Activated effector memory CD4-positive, alpha-beta T cell treated with anti-CD3 and anti-CD28 coated beads, Interleukin-2, amount 50 U/mL, for 16 hours (primary cell): ENCODE data around the gene FBXW2.
A peak's percentile ranks its signal among the peaks of the same experiment; 100 is the strongest.

Experiments used
- DNase-seq: peaks from one replicate; pipeline ENCODE4 v3.0.0-alpha.2; 2020

Gene FBXW2

GRCh38 chr9:120740132-120740531, 53.1 kb downstream of the FBXW2 start:
- no peak for DNase-seq

GRCh38 chr9:120737416-120738165, 55.6 kb downstream of the FBXW2 start:
- DNase-seq, result no peak

GRCh38 chr9:120736881-120737280, 56.3 kb downstream of the FBXW2 start:
- no peak for DNase-seq

- DNase-seq, result no peak
These were observed 57.6 kb downstream of the FBXW2 start for GRCh38 chr9:120735415-120736126.

- no peak for DNase-seq
These were observed 58.4 kb downstream of the FBXW2 start for GRCh38 chr9:120734607-120735410.

GRCh38 chr9:120733190-120733589, 60.0 kb downstream of the FBXW2 start:
- no peak for DNase-seq

- DNase-seq, result no peak
These were observed 62.3 kb downstream of the FBXW2 start for GRCh38 chr9:120730654-120731514.

- DNase-seq, result no peak
These were observed 63.4 kb downstream of the FBXW2 start for GRCh38 chr9:120729791-120730241.

GRCh38 chr9:120726484-120726883, 66.7 kb downstream of the FBXW2 start:
- DNase-seq, result no peak

- DNase-seq, result no peak
These were observed 67.3 kb downstream of the FBXW2 start for GRCh38 chr9:120725907-120726306.

- no peak for DNase-seq
These were observed 68.3 kb downstream of the FBXW2 start for GRCh38 chr9:120724757-120725400.

- no peak for DNase-seq
These were observed 69.7 kb downstream of the FBXW2 start for GRCh38 chr9:120723565-120723964.

- no peak for DNase-seq
These were observed 72.8 kb downstream of the FBXW2 start for GRCh38 chr9:120720404-120720803.

- DNase-seq, result no peak
These were observed 74.9 kb downstream of the FBXW2 start for GRCh38 chr9:120718316-120718715.

GRCh38 chr9:120717176-120717575, 76.0 kb downstream of the FBXW2 start:
- no peak for DNase-seq

GRCh38 chr9:120716483-120716882, 76.7 kb downstream of the FBXW2 start:
- DNase-seq, result no peak

GRCh38 chr9:120715389-120715924, 77.8 kb downstream of the FBXW2 start:
- no peak for DNase-seq

- DNase-seq, result no peak
These were observed 78.3 kb downstream of the FBXW2 start for GRCh38 chr9:120714846-120715388.

- peak; percentile 99 for DNase-seq
These were observed 78.9 kb downstream of the FBXW2 start, which contains the start of gene MEGF9 for GRCh38 chr9:120714088-120714845. TSS of gene MEGF9 (minus strand) at chr9:120714470. CDS start at chr9:120714358, 112 bp downstream.
